ENCODE results near the gene NFIC.

NFIC gene

GRCh38 chr19:3431760-3432397, 65.5 kb downstream of the NFIC start:
- in situ Hi-C loops (cut with HindIII; ENCODE audit: low sequenced_read_pairs), result no loop called here
- no peak overlapping the region for H3K4me3 ChIP-seq (ENCODE audit: low read depth, low read length)
- TF ChIP-seq CTCF (IDR thresholded peaks at IDR 0.05; ENCODE audit: low read depth, low read length, missing control alignments), result no peak

GRCh38 chr19:3433313-3433712, 66.9 kb downstream of the NFIC start:
- in situ Hi-C loops (cut with HindIII; ENCODE audit: low sequenced_read_pairs), result no loop called here
- TF ChIP-seq CTCF (IDR thresholded peaks at IDR 0.05; ENCODE audit: low read depth, low read length, missing control alignments), result no peak
- H3K4me3 ChIP-seq (ENCODE audit: low read depth, low read length), result no peak overlapping the region

More at GRCh38 chr19:3431760-3432397, 65.5 kb downstream of the NFIC start:
- DNase-seq (ENCODE audit: low read depth), result no peak

GRCh38 chr19:3433805-3434540, 67.6 kb downstream of the NFIC start:
- no peak overlapping the region for H3K4me3 ChIP-seq (ENCODE audit: low read depth, low read length)
- TF ChIP-seq CTCF (IDR thresholded peaks at IDR 0.05; ENCODE audit: low read depth, low read length, missing control alignments), result no peak
- no peak for DNase-seq (ENCODE audit: low read depth)
- in situ Hi-C loops (cut with HindIII; ENCODE audit: low sequenced_read_pairs), result no loop called here

More at GRCh38 chr19:3433313-3433712, 66.9 kb downstream of the NFIC start:
- DNase-seq (ENCODE audit: low read depth), result no peak

GRCh38 chr19:3434630-3435553, 68.5 kb downstream of the NFIC start:
- no peak for TF ChIP-seq CTCF (IDR thresholded peaks at IDR 0.05; ENCODE audit: low read depth, low read length, missing control alignments)
- peak; percentile 85 for DNase-seq (ENCODE audit: low read depth)
- H3K4me3 ChIP-seq (ENCODE audit: low read depth, low read length), result peak overlapping the region; percentile 41
- in situ Hi-C loops (cut with HindIII; ENCODE audit: low sequenced_read_pairs), result no loop called here

GRCh38 chr19:3440082-3440481, 73.7 kb downstream of the NFIC start:
- DNase-seq (ENCODE audit: low read depth), result no peak
- TF ChIP-seq CTCF (IDR thresholded peaks at IDR 0.05; ENCODE audit: low read depth, low read length, missing control alignments), result peak; percentile 39
- no peak overlapping the region for H3K4me3 ChIP-seq (ENCODE audit: low read depth, low read length)
- in situ Hi-C loops (cut with HindIII; ENCODE audit: low sequenced_read_pairs), result no loop called here

Data from astrocyte of the cerebellum (primary cell).